Neural crest cell (in vitro differentiated cells): ENCODE data around the gene GLIPR2. TPM values are rescaled to one million over a fixed set of nuclear protein-coding genes. Genes with fewer than 3 reads are reported as not detected.
"Not testable (repeated sequence)": the region's sequence is repeated elsewhere in the genome, so short reads cannot be mapped to it uniquely, and the experiment has no call there.

ENCODE experiments used
- DNase-seq: peaks from one replicate; pipeline ENCODE4 v3.0.0; 2021; ENCODE audit warnings: low read depth, mixed read lengths, low spot score
- H3K27ac Mint-ChIP-seq: one replicate; pipeline ENCODE4 v1.8.0; 2021; ENCODE audit warnings: mild to moderate bottlenecking, mixed read lengths; ENCODE audit not compliant: unreplicated experiment
- H3K27me3 Mint-ChIP-seq: 2 replicates; pipeline ENCODE4 v1.8.0; 2021; ENCODE audit warnings: low read depth, mild to moderate bottlenecking, mixed read lengths
- H3K36me3 Mint-ChIP-seq: 2 replicates; pipeline ENCODE4 v1.8.0; 2021; ENCODE audit warnings: low read depth, mild to moderate bottlenecking, mixed read lengths
- H3K4me1 Mint-ChIP-seq: 2 replicates; pipeline ENCODE4 v1.8.0; 2021; ENCODE audit warnings: mixed read lengths
- H3K4me3 Mint-ChIP-seq: one replicate; pipeline ENCODE4 v1.8.0; 2021; ENCODE audit warnings: mild to moderate bottlenecking, mixed read lengths
- H3K9me3 Mint-ChIP-seq: 2 replicates; pipeline ENCODE4 v1.8.0; 2021; ENCODE audit warnings: mixed read lengths
- CTCF ChIP-seq: fragments of 200-600 bp; sonication (generic); conservative IDR thresholded peaks from 2 replicates; pipeline ENCODE4 v1.5.0; 2021; ENCODE audit warnings: antibody characterized with exemption, mild to moderate bottlenecking
- long read RNA-seq: library from polyadenylated mRNA; unstranded; transcript quantifications from one replicate; pipeline ENCODE4 v2.0.0, GENCODE V29; 2020
- total RNA-seq: library from RNA; stranded (reverse); gene quantifications from 2 replicates; pipeline ENCODE4 v1.2.1, GENCODE V29; 2021

Gene GLIPR2
- 21.5 and 24.2 TPM in 2 replicates for total RNA-seq
- long read RNA-seq, transcript GLIPR2-202 (5 exons, 1,890 nt) = major isoform, 27 of 32 reads
- long read RNA-seq, partial matches to known transcripts = 2 of 32 reads
- long read RNA-seq, other reads (novel, unspliced or antisense) = 1 of 32 reads

GRCh38 chr9:36136272-36136893 lies at the start of gene GLIPR2:
Gene GLIPR2 (plus strand): TSS chr9:36136733. CDS start chr9:36136779, 46 bp downstream.
- Mint-ChIP-seq H3K27ac (peak within 1 kb of the TSS; percentile 89), H3K4me1 (peaks cover 14% of the 10 kb centered on the region), H3K9me3 (no peaks in the 10 kb centered on the region), H3K36me3 (no peaks in the 10 kb centered on the region), H3K4me3 (peak within 1 kb of the TSS; percentile 95), H3K27me3 (peaks cover 60% of the 10 kb centered on the region)
- peak; percentile 45 for DNase-seq
- peak; percentile 53 for TF ChIP-seq CTCF

GRCh38 chr9:36087054-36087453 lies 49.5 kb upstream of the GLIPR2 start:
- DNase-seq, H3K27me3 Mint-ChIP-seq, H3K4me3 Mint-ChIP-seq, H3K4me1 Mint-ChIP-seq, H3K9me3 Mint-ChIP-seq, H3K27ac Mint-ChIP-seq: not testable (repeated sequence)
- peaks cover 15% of the 10 kb centered on the region for H3K36me3 Mint-ChIP-seq

- no peaks in the 10 kb centered on the region for H3K4me1 Mint-ChIP-seq
- H3K27ac Mint-ChIP-seq = no peak overlapping the region
- DNase-seq = no peak
- TF ChIP-seq CTCF = no peak
- peaks cover 15% of the 10 kb centered on the region for H3K36me3 Mint-ChIP-seq
- no peaks in the 10 kb centered on the region for H3K9me3 Mint-ChIP-seq
- H3K27me3 Mint-ChIP-seq = no peaks in the 10 kb centered on the region
- H3K4me3 Mint-ChIP-seq = no peak overlapping the region
Observed at GRCh38 chr9:36088020-36088419, 48.5 kb upstream of the GLIPR2 start.

- Mint-ChIP-seq H3K4me3 (no peak overlapping the region), H3K9me3 (no peaks in the 10 kb centered on the region), H3K4me1 (no peaks in the 10 kb centered on the region), H3K36me3 (peaks cover 12% of the 10 kb centered on the region), H3K27ac (no peak overlapping the region), H3K27me3 (no peaks in the 10 kb centered on the region)
- no peak for DNase-seq
- TF ChIP-seq CTCF = no peak
Observed at GRCh38 chr9:36091026-36091953, 45.2 kb upstream of the GLIPR2 start.

- no peaks in the 10 kb centered on the region for H3K9me3 Mint-ChIP-seq
- H3K27me3 Mint-ChIP-seq = no peaks in the 10 kb centered on the region
- peaks cover 6% of the 10 kb centered on the region for H3K36me3 Mint-ChIP-seq
- H3K4me3 Mint-ChIP-seq = no peak overlapping the region
- H3K4me1 Mint-ChIP-seq = no peaks in the 10 kb centered on the region
- DNase-seq = no peak
- no peak overlapping the region for H3K27ac Mint-ChIP-seq
- no peak for TF ChIP-seq CTCF
Observed at GRCh38 chr9:36092014-36092413, 44.5 kb upstream of the GLIPR2 start.
